ENCODE data around the gene KDM2B.

DNA sequence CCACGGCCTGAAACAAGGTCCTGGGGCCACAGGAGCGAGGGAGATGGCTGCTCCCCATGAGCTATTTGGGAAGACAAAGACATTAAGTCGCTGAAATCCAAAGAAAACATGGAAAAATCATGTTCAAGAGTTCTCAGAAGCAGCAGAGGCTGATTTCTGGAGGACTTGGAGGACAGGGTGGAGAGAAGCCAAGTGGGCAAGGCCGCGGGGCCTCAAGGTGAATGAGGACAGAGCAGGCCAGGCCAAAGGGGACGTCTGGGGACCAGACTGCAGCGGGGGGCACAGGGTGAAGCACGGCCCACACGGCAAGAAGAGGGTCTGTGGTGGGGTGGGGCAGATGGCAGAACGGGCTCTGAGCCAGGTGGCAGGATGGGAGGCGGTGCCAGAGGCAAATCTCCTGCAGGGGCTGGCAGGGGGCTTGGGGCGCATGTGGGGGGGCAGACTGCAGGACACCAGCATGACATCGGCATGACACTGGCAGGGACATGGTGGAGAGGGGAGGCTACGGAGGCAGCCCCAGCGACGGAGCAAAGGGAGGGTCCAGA, 132.0 kb downstream of the KDM2B start:
- TF ChIP-seq CTCF (conservative IDR thresholded peaks at IDR 0.05) (no peak), ZFX (IDR thresholded peaks at IDR 0.05) (no peak)
